HepG2 (cell line): ENCODE measurements around the gene THRB. TPM values are rescaled to one million over a fixed set of nuclear protein-coding genes. Genes with fewer than 3 reads are reported as not detected.

Experiments used
- GABPB1 ChIP-seq: IDR thresholded peaks from 2 replicates; pipeline ENCODE4 v1.6.1; 2016; ENCODE audit warnings: mild to moderate bottlenecking, missing genetic modification reagents, moderate library complexity, missing compliant biosample characterization
- KDM2A ChIP-seq: sonication (generic); formaldehyde crosslinking; IDR thresholded peaks from 2 replicates; pipeline ENCODE4 v1.4.0; 2020; ENCODE audit warnings: low read depth, missing genetic modification reagents, borderline replicate concordance
- MBD4 ChIP-seq: IDR thresholded peaks from 2 replicates; pipeline ENCODE4 v1.6.1; 2012; ENCODE audit warnings: low read length, inconsistent platforms, borderline replicate concordance
- NCOA2 ChIP-seq: sonication (generic); formaldehyde crosslinking; IDR thresholded peaks from 2 replicates; pipeline ENCODE4 v1.8.0; 2022; ENCODE audit warnings: inconsistent platforms
- PAWR ChIP-seq: sonication (generic); formaldehyde crosslinking; IDR thresholded peaks from 2 replicates; pipeline ENCODE4 v1.4.0; 2020; ENCODE audit warnings: missing genetic modification reagents, mild to moderate bottlenecking, borderline replicate concordance
- REL ChIP-seq: sonication (generic); formaldehyde crosslinking; conservative IDR thresholded peaks from 2 replicates; pipeline ENCODE4 v1.8.0; 2022; ENCODE audit warnings: mild to moderate bottlenecking, missing genetic modification reagents, moderate library complexity
- SAFB2 ChIP-seq: sonication (generic); formaldehyde crosslinking; IDR thresholded peaks from 2 replicates; pipeline ENCODE4 v1.5.1; 2020; ENCODE audit warnings: missing genetic modification reagents, low read depth, mild to moderate bottlenecking, borderline replicate concordance
- SAP130 ChIP-seq: IDR thresholded peaks from 2 replicates; pipeline ENCODE4 v1.6.1; 2016; ENCODE audit warnings: low read depth
- TCF7L2 ChIP-seq: IDR thresholded peaks from 2 replicates; pipeline ENCODE4 v1.6.1; 2011; ENCODE audit warnings: mild to moderate bottlenecking, low read depth, low read length, moderate library complexity
- ZNF232 ChIP-seq: sonication (generic); formaldehyde crosslinking; IDR thresholded peaks from 2 replicates; pipeline ENCODE4 v1.4.0; 2020; ENCODE audit warnings: missing genetic modification reagents, borderline replicate concordance
- ZNF3 ChIP-seq: IDR thresholded peaks from 2 replicates; pipeline ENCODE4 v1.7.0; 2017; ENCODE audit warnings: inconsistent platforms
- polyA plus RNA-seq, 8 experiments: library from polyadenylated mRNA; depleted of rRNA in 3 of 8; stranded (reverse) in 7 of 8; unstranded in 1 of 8; fragments of >200 nt; fragmentation: Illumina TruSeq in 4 of 8; extraction: Trizol in 4 of 8; gene quantifications; 2 replicates each; pipeline versions ENCODE4 v1.2.1 to v1.2.3, GENCODE V29; 2011 to 2016; ENCODE audit warnings: low read depth in 4 of 8, missing spikeins in 1 of 8, mixed read lengths in 1 of 8; ENCODE audit not compliant: insufficient read depth in 1 of 8
- total RNA-seq, 5 experiments: library from RNA; depleted of rRNA; stranded (reverse); fragments of >200 nt; fragmentation: Illumina TruSeq; extraction: Trizol; gene quantifications; 2 replicates each; pipeline ENCODE4 v1.2.3, GENCODE V29; 2016; ENCODE audit warnings: low read depth in 1 of 5
- TF ChIP-seq, protein P1 (sequence below): sonication (generic); formaldehyde crosslinking; IDR thresholded peaks from 2 replicates; pipeline ENCODE4 v1.5.1; 2020; ENCODE audit warnings: missing genetic modification reagents, mild to moderate bottlenecking, borderline replicate concordance
- TF ChIP-seq, protein P2 (sequence below): IDR thresholded peaks from 2 replicates; pipeline ENCODE4 v1.6.1; 2016; ENCODE audit warnings: missing compliant biosample characterization, missing genetic modification reagents, borderline replicate concordance
- TF ChIP-seq, protein P3 (sequence below): sonication (generic); formaldehyde crosslinking; IDR thresholded peaks from 2 replicates; pipeline ENCODE4 v1.4.0; 2020; ENCODE audit warnings: mild to moderate bottlenecking, missing genetic modification reagents, borderline replicate concordance
- TF ChIP-seq, protein P4 (sequence below): sonication (generic); formaldehyde crosslinking; IDR thresholded peaks from 2 replicates; pipeline ENCODE4 v1.4.0; 2020; ENCODE audit warnings: low read depth, missing genetic modification reagents

Gene THRB
- total and polyA plus RNA-seq, 2 of the 13 experiments (the other 11 are each of a cell fraction or from before 2014, with no cell fraction given): 4.7 to 22.7 TPM

DNA sequence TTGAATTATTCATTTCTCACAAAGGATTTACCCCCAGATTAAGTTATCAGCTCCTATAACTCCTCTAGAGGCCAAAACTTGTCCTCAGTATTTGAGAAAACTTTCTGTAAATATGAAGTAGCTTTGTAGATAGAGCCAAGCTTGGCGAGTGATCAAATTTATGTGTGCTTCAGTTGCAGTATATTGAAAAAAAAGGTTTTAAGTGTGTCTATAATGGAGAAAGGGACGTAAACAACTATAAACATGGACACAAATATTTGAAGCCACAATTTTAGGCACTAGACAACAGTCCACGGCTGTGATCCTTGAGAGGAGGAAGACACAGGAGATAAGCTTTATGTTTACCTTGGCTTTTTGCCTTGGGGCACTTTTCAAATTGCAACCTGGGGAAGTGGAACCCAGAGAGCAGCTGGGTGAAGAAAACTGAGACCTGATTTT is 118.7 kb downstream of the THRB start (continued):
- TF ChIP-seq ZNF232 (CRISPR knock-in tag) (no peak), GABPB1 (no peak), ZNF3 (CRISPR knock-in tag) (no peak), SAFB2 (CRISPR knock-in tag) (no peak), SAP130 (CRISPR knock-in tag) (0 out of 2 replicates have a peak, but pooled peaks have one; percentile 9), NCOA2 (CRISPR knock-in tag) (peak; percentile 35; the same call in 1 of the 2 replicates), REL (CRISPR knock-in tag) (no peak), KDM2A (no peak), MBD4 (no peak), PAWR (CRISPR knock-in tag) (no peak), TCF7L2 (no peak)
- TF ChIP-seq, protein P1, sequence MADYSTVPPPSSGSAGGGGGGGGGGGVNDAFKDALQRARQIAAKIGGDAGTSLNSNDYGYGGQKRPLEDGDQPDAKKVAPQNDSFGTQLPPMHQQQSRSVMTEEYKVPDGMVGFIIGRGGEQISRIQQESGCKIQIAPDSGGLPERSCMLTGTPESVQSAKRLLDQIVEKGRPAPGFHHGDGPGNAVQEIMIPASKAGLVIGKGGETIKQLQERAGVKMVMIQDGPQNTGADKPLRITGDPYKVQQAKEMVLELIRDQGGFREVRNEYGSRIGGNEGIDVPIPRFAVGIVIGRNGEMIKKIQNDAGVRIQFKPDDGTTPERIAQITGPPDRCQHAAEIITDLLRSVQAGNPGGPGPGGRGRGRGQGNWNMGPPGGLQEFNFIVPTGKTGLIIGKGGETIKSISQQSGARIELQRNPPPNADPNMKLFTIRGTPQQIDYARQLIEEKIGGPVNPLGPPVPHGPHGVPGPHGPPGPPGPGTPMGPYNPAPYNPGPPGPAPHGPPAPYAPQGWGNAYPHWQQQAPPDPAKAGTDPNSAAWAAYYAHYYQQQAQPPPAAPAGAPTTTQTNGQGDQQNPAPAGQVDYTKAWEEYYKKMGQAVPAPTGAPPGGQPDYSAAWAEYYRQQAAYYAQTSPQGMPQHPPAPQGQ (CRISPR knock-in tag): no peak
- TF ChIP-seq, protein P2, sequence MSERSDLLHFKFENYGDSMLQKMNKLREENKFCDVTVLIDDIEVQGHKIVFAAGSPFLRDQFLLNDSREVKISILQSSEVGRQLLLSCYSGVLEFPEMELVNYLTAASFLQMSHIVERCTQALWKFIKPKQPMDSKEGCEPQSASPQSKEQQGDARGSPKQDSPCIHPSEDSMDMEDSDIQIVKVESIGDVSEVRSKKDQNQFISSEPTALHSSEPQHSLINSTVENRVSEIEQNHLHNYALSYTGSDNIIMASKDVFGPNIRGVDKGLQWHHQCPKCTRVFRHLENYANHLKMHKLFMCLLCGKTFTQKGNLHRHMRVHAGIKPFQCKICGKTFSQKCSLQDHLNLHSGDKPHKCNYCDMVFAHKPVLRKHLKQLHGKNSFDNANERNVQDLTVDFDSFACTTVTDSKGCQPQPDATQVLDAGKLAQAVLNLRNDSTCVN: no peak
- TF ChIP-seq, protein P3, sequence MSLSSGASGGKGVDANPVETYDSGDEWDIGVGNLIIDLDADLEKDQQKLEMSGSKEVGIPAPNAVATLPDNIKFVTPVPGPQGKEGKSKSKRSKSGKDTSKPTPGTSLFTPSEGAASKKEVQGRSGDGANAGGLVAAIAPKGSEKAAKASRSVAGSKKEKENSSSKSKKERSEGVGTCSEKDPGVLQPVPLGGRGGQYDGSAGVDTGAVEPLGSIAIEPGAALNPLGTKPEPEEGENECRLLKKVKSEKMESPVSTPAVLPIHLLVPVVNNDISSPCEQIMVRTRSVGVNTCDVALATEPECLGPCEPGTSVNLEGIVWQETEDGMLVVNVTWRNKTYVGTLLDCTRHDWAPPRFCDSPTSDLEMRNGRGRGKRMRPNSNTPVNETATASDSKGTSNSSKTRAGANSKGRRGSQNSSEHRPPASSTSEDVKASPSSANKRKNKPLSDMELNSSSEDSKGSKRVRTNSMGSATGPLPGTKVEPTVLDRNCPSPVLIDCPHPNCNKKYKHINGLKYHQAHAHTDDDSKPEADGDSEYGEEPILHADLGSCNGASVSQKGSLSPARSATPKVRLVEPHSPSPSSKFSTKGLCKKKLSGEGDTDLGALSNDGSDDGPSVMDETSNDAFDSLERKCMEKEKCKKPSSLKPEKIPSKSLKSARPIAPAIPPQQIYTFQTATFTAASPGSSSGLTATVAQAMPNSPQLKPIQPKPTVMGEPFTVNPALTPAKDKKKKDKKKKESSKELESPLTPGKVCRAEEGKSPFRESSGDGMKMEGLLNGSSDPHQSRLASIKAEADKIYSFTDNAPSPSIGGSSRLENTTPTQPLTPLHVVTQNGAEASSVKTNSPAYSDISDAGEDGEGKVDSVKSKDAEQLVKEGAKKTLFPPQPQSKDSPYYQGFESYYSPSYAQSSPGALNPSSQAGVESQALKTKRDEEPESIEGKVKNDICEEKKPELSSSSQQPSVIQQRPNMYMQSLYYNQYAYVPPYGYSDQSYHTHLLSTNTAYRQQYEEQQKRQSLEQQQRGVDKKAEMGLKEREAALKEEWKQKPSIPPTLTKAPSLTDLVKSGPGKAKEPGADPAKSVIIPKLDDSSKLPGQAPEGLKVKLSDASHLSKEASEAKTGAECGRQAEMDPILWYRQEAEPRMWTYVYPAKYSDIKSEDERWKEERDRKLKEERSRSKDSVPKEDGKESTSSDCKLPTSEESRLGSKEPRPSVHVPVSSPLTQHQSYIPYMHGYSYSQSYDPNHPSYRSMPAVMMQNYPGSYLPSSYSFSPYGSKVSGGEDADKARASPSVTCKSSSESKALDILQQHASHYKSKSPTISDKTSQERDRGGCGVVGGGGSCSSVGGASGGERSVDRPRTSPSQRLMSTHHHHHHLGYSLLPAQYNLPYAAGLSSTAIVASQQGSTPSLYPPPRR (CRISPR knock-in tag): peak; percentile 35; the same call in 1 of the 2 replicates
- TF ChIP-seq, protein P4, sequence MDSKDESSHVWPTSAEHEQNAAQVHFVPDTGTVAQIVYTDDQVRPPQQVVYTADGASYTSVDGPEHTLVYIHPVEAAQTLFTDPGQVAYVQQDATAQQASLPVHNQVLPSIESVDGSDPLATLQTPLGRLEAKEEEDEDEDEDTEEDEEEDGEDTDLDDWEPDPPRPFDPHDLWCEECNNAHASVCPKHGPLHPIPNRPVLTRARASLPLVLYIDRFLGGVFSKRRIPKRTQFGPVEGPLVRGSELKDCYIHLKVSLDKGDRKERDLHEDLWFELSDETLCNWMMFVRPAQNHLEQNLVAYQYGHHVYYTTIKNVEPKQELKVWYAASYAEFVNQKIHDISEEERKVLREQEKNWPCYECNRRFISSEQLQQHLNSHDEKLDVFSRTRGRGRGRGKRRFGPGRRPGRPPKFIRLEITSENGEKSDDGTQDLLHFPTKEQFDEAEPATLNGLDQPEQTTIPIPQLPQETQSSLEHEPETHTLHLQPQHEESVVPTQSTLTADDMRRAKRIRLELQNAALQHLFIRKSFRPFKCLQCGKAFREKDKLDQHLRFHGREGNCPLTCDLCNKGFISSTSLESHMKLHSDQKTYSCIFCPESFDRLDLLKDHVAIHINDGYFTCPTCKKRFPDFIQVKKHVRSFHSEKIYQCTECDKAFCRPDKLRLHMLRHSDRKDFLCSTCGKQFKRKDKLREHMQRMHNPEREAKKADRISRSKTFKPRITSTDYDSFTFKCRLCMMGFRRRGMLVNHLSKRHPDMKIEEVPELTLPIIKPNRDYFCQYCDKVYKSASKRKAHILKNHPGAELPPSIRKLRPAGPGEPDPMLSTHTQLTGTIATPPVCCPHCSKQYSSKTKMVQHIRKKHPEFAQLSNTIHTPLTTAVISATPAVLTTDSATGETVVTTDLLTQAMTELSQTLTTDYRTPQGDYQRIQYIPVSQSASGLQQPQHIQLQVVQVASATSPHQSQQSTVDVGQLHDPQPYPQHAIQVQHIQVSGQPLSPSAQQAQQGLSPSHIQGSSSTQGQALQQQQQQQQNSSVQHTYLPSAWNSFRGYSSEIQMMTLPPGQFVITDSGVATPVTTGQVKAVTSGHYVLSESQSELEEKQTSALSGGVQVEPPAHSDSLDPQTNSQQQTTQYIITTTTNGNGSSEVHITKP (CRISPR knock-in tag): no peak
